Cardiac septum (tissue), 1 donor: ENCODE measurements around the gene SLC4A7. TPM values are rescaled to one million over a fixed set of nuclear protein-coding genes. Genes with fewer than 3 reads are reported as not detected.

Experiments
- DNase-seq: peaks from one replicate; pipeline ENCODE4 v3.0.0-alpha.2; 2020; ENCODE audit warnings: low spot score
- intact Hi-C: fragments of 100-400 bp; cut with DNase I; formaldehyde crosslinking; loops from one replicate; pipeline ENCODE4 v1.14.0; 2022
- total RNA-seq: library from RNA; stranded (reverse); fragmentation: NEBNext Ultra II Directional; extraction: Animal tissue kit (Norgen Biotek cat#: 25700); gene quantifications from one replicate; pipeline ENCODE4 v1.2.1, GENCODE V29; 2021
- donor health status: DM: no; HTN: no; CAD: no.

The SLC4A7 gene
- total RNA-seq, 1 donor from 2014 or later, result 13.5 TPM

- DNase-seq, result no peak
- intact Hi-C loops, result no loop called here
Measured at GRCh38 chr3:27494784-27495183, 10.6 kb upstream of the SLC4A7 start.

- DNase-seq, result no peak
- intact Hi-C loops, result no loop called here
Measured at GRCh38 chr3:27488821-27489220, 4.6 kb upstream of the SLC4A7 start.

DNA sequence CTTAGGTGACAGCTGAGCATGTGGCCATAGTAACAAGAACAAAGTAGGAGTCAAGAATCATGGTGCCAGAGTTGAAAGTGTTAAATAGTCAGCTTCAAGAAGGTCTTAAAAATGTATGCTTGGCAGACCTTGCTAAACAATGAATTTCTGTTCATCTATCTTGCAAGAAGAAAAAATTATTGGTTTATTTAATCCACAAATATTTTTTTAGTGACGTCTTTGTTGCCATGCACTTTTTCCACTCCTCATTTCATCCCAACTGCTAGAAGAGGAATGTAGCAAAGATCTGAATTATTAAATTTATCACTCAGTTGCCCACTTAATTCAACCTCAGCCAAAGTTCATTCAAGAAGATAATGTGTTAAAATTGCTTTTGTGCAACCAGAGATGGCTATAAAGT lies 3.2 kb upstream of the SLC4A7 start:
- DNase-seq, result no peak
- intact Hi-C loops, result no loop called here

DNA sequence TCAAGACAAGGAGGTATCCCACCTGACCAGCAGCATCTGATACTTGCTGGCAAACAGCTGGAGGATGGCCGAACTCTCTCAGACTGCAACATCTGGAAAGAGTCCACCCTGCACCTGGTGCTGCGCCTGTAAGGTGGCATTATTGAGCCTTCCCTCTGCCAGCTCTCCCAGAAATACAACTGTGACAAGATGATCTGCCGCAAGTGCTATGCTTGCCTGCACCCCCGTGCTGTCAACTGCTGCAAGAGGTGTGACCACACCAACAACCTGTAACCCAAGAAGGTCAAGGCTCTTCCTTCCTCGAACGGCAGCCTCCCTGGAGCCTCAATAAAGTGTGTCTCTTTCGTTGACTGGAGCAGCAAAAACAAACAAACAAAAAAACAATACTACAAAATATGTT lies 2.2 kb upstream of the SLC4A7 start:
- DNase-seq, result no peak
- intact Hi-C loops, result no loop called here

GRCh38 chr3:27485866-27486265 lies 1.7 kb upstream of the SLC4A7 start:
- intact Hi-C loops, result no loop called here
- DNase-seq, result no peak

DNA sequence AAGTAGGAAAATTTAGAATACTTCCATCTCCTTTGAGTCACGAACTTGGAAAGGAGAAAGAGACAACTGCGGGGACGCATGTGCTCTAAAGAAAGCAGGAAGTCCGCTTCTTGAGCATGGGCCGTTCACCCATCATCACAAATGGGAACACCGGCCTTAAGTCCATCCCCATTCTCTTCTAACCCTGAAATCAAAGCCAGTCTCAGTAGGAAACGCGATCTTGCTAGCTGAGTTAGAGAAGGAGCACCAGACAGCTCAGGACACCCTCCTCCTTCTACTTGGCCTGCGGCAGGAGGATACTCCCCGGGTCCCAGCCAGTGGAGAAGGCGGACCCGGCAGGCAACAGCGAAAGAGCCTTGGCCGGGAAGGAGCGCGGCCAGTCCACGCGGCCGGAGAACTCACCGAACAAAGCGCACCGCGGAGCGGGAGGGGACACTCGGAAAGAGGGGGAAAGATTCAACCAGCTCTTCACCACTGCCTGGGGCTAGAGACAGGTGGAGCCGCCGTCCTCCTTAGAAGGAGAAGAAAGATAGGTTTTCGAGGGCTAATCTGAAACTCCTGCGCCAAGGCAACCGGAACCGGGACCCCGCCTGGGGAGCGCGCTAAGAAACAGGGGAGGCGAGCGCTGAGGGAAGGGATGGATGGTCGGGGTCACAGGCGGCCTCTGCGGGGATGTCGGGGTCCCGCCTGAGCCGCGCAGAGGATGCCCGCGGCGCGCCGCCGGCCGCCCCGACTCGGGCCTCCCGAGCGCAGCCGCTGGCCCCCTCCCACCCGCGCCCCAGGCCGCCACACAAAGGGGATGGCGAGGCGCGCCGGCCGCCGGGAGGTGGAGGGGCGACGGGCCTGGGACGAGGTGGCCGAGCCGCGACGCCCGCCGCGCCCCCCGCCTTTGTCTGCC lies 818 bp downstream of the SLC4A7 start:
- no peak for DNase-seq
- intact Hi-C loops, result loop anchor here (5.0 kb wide), 2 partner anchors 39 to 149 kb away; no protein-coding TSS in a partner anchor

DNA sequence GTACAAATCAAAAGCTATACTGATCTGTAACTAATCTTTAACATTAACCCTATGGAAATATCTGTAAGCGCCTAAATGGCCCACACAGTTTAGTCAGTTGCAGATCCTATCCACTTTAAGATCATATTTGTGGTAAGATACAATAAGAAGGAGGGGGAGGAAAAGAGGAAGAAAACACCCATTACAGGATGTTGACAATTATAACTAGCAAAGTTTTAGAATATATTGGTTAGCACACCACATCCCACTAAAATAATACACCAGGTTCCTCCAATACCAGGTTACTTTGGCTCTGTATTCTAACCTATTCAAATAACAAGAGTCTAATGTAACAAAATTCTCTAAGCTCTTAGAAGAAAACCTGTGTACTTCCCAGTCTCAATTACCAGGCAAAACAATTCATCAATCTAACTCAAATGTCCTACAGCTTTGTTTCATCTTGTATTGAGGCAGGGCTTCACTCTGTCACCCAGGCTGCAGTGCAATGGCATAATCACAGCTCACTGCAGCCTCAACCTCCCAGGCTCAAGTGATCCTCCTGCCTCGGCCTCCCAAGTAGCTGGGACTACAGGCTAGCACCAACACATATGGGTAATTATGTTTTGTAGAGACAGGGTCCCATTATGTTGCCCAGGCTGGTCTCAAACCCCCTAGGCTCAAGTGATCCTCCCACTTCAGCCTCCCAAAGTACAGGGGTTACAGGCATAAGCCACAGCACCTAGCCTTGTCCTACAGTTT lies 4.2 kb downstream of the SLC4A7 start:
- DNase-seq, result no peak
- intact Hi-C loops, result loop anchor here (5.0 kb wide), 2 partner anchors 42 to 152 kb away; no protein-coding TSS in a partner anchor

DNA sequence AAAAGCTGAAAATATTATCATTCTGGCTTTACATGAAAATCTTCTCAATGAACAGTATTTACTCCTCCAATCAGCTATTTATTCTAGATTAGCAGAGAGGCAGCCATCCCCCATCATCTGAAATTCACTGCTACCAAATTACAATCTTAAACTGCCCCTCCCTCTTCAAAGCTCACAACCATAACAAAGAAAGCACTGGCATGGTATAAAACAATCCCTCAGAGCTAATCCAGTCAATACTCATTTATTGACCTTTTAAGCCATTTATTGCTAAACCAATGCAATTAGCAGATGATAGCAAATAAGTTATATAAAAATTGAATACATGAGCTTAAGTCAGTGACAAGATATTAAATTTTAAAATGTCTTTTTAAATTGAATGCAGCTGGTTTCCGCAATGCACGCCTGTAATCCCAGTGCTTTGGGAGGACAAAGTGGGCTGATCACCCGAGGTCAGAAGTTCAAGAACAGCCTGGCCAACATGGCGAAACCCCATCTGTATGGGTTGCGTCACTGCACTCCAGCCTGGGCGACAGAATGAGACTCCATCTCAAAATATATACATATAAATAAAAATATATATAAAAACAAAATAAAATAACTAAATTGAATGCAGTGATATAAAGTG lies 12.1 kb downstream of the SLC4A7 start:
- intact Hi-C loops, result no loop called here
- DNase-seq, result no peak

- intact Hi-C loops, result loop anchor here (5.0 kb wide), 1 partner anchor 156 kb away; no protein-coding TSS in a partner anchor
- DNase-seq, result no peak
Measured at GRCh38 chr3:27468283-27468886, 15.8 kb downstream of the SLC4A7 start.

- intact Hi-C loops, result loop anchor here (5.0 kb wide), 1 partner anchor 155 kb away; no protein-coding TSS in a partner anchor
- no peak for DNase-seq
Measured at GRCh38 chr3:27467545-27467944, 16.6 kb downstream of the SLC4A7 start.

DNA sequence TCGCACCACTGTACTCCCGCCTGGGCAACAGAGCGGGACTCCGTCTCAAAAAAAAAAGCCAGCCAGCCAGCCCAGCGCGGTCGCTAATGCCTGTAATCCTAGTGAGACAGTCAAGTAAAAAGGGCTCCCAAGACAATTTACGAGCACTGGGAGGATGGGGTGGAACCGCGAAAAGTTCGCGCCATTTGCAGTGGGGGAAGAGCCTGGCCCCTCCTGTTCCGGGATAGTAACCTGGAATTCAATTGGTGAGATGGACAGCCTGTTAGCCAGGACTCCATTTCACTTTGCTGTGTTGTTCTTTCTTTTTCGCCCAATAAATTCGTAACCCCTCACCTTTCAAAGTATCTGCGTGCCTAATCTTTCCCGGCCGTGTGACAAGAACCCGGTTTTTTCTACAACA lies 19.5 kb downstream of the SLC4A7 start:
- no peak for DNase-seq
- intact Hi-C loops, result loop anchor here (5.0 kb wide), 1 partner anchor 152 kb away; no protein-coding TSS in a partner anchor

GRCh38 chr3:27462228-27462627 lies 22.0 kb downstream of the SLC4A7 start:
- intact Hi-C loops, result no loop called here
- no peak for DNase-seq

DNA sequence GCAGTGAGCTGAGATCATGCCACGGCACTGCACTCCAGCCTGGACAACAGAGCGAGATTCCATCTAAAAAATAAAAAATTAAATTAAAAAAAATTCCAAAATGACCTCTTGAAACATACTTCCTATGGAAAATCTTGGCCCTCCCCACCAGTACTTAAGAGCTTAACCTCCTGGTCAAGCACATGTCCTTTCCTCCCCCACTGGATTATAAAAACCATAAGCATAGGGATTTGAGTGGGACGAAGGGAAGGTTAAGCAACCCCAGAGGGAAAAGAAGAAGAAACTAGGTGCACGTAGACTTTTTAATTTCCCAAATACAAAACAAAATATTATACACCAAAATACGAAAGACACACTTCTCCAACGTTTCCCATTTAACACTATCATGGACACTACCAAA lies 25.3 kb downstream of the SLC4A7 start:
- no peak for DNase-seq
- intact Hi-C loops, result no loop called here

DNA sequence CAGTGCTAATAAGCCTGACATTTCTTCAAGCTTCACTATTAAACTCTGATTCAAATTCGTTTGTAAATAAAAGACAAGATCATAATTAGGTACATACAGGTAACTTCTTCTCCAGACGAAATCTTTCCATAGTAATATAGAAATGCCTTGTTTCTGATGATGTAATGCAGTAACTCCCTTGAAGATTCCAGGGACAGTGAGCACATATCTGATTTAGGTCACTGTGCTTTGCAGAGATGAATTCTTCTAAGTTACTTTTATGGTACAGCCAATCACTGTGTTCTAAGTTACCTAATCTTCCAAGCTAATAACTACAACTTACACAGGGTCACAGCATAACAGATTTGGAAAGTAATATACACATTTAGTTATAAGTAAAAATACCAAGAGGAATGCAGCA lies 27.6 kb downstream of the SLC4A7 start:
- intact Hi-C loops, result no loop called here
- no peak for DNase-seq

DNA sequence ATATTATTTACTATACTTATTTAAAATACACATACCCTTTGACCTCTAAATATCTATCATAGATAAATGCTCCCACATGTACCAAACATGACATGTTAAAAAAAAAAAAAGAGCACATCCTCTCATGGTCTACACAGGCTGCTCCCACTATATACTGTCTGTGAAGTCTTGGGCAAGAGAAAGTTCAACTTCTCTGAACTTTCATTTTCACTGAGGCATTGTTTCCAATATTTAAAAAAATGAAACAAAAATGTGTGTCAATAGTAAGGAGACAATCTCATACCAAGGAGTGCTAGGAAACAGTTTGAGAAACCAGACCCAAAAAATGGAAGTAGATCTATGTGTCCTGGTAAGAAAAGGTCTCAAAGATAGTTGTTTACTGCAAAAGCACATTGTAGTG lies 29.3 kb downstream of the SLC4A7 start:
- DNase-seq, result no peak
- intact Hi-C loops, result no loop called here

DNA sequence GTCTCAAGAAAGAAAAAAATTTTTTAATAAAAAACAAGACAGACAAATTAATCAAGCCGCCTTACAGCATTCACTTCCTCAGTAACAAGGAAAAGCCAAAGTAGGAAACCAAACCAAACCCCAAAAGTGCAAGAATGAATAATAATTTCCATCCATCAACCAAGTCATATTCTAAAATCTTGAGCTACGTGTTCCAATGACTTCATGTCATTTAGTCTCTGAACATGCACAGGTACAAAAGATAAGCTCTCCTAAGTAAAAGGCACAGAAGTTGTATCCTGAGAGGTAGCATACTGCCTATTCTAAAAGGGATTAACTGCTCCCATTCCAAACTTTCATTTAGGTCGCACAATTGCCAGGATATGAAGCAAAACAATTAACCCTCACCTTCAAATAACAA lies 29.7 kb downstream of the SLC4A7 start:
- DNase-seq, result no peak
- intact Hi-C loops, result no loop called here

DNA sequence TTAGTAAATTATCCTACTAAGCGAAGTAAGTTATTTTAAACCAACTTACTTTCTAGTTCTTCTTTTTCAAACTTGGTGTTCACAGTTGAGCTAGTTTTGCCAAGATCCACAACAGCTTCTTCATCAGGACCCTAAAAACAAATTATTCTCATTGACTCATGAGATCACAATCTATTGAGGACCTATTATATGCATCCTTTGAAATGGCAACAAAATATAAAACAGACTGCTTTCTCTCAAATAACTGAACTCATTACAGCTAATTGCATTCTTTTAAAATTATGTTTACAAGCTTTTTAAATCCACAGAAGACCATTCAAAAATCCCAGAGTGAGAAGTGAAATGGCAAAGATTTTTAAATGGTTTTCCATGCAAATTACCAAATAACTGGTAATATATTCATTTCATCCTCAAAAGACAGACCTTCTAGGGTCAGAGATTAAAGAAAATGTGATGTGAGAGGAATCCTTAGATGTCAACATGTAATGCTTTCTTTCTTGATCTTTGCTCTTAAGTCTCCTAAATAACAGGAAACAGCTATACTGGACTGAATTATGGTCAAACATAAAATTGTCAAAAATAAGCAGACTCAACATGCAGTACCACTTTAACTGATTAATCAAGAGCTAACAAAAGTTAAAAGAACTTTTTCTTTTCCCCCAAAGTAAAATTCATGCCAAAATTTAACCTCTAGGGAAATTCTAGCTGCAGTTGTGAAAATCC lies 31.7 kb downstream of the SLC4A7 start:
- DNase-seq, result no peak

GRCh38 chr3:27451842-27452241 lies 32.3 kb downstream of the SLC4A7 start:
- no peak for DNase-seq
- intact Hi-C loops, result no loop called here

More for the DNA sequence above, 31.7 kb downstream of the SLC4A7 start:
- intact Hi-C loops, result no loop called here

- intact Hi-C loops, result no loop called here
- no peak for DNase-seq
Measured at GRCh38 chr3:27451251-27451650, 32.9 kb downstream of the SLC4A7 start.
